NK-92 (cell line): ENCODE results near the gene PCBD2.
"Not testable (repeated sequence)": the region's sequence is repeated elsewhere in the genome, so short reads cannot be mapped to it uniquely, and the experiment has no call there.

ENCODE experiments used
- DNase-seq: peaks from one replicate; lab custom pipeline; 2025; ENCODE audit not compliant: unreplicated experiment; lab: John Stamatoyannopoulos, UW

Gene PCBD2

GRCh38 chr5:134904610-134905245, at the start of gene PCBD2:
TSS of gene PCBD2 (plus strand) at chr5:134905131. CDS start at chr5:134905140, 9 bp downstream.
- DNase-seq, result peak; percentile 19

- not testable (repeated sequence) for DNase-seq
These were observed 48.5 kb upstream of the PCBD2 start for GRCh38 chr5:134856465-134856864.

GRCh38 chr5:134857401-134857800, 47.5 kb upstream of the PCBD2 start:
- no peak for DNase-seq

- DNase-seq, result no peak
These were observed 40.2 kb upstream of the PCBD2 start for GRCh38 chr5:134864707-134865106.

- no peak for DNase-seq
These were observed 31.4 kb upstream of the PCBD2 start for GRCh38 chr5:134873494-134873893.

GRCh38 chr5:134873987-134874830, 30.7 kb upstream of the PCBD2 start, which contains the start of gene TXNDC15:
TSS of gene TXNDC15 (plus strand) at chr5:134874371. CDS start at chr5:134874428, 57 bp downstream.
- no peak for DNase-seq

- no peak for DNase-seq
These were observed 29.9 kb upstream of the PCBD2 start for GRCh38 chr5:134874831-134875655.

GRCh38 chr5:134877159-134877558, 27.8 kb upstream of the PCBD2 start:
- no peak for DNase-seq

- no peak for DNase-seq
These were observed 26.5 kb upstream of the PCBD2 start for GRCh38 chr5:134878403-134878802.

GRCh38 chr5:134879456-134879855, 25.5 kb upstream of the PCBD2 start:
- no peak for DNase-seq

GRCh38 chr5:134880937-134881336, 24.0 kb upstream of the PCBD2 start:
- not testable (repeated sequence) for DNase-seq

GRCh38 chr5:134881711-134882110, 23.2 kb upstream of the PCBD2 start:
- DNase-seq, result not testable (repeated sequence)

GRCh38 chr5:134887593-134888159, 17.3 kb upstream of the PCBD2 start:
- DNase-seq, result no peak

GRCh38 chr5:134889335-134889734, 15.6 kb upstream of the PCBD2 start:
- no peak for DNase-seq

- DNase-seq, result no peak
These were observed 13.5 kb upstream of the PCBD2 start for GRCh38 chr5:134891473-134891872.

- no peak for DNase-seq
These were observed 12.6 kb upstream of the PCBD2 start for GRCh38 chr5:134892282-134892681.

GRCh38 chr5:134892926-134893325, 12.0 kb upstream of the PCBD2 start:
- DNase-seq, result no peak

GRCh38 chr5:134893748-134894505, 11.0 kb upstream of the PCBD2 start:
- DNase-seq, result no peak

- no peak for DNase-seq
These were observed 2.7 kb upstream of the PCBD2 start for GRCh38 chr5:134902071-134902801.
